Prostate gland (tissue), 2 donors: ENCODE results near the gene ATP13A3.

ENCODE experiments used
- POLR2AphosphoS5 ChIP-seq: sonication (generic); formaldehyde crosslinking; IDR thresholded peaks from one replicate; pipeline ENCODE4 v1.6.1; 2017; ENCODE audit warnings: antibody characterized with exemption
- TF ChIP-seq, protein P1 (sequence below), 4 experiments: fragments of 200-600 bp in 2 of 4; fragments of 450-650 bp in 2 of 4; sonication (generic) in 2 of 4; IDR thresholded peaks; 1 replicate in 3 of 4; 2 replicates in 1 of 4; pipeline ENCODE4 v1.5.1; 2016 to 2019; ENCODE audit warnings: antibody characterized with exemption in 4 of 4, mild to moderate bottlenecking in 2 of 4, moderate library complexity in 2 of 4

DNA sequence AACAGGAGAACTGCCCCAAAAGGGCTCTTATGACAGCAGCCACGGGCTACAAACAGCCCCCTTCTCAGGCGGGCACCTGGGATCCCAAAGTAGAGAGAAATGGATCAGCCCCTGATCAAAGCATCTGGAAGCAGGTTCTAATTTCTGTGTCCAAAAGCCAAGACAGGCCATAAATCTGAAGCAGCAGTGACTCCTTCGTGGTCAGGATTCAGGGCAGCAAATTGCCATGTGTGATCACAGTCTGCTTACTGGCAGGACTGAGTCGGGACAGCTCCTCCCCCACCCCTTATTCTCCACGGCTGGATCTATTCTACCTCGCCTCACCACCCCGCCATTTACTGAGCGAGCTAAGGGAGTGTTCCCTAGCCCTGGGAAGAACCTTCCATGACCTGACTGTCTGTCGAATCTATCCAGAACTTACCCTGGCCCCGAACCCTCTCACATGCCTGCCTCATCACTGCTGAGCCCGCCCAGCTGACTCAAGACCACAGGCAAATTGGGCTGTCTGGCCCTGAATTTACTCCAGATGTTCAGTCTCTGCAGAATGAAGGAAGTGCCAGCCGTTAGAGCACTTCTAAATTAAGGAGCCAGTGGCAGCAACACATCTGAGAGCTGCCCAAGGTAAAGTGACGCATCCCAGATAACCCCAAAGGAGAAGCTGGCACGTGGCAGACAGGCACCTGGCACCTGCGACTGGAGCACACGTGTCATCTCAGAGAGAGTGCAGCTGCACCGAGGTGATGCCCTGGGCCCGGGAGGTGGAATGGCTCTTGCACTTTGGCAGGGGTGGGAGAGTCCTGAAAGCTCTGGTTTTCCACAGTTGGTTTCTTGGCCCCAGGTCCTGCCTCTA is 118.6 kb downstream of the ATP13A3 start:
- TF ChIP-seq, protein P1, sequence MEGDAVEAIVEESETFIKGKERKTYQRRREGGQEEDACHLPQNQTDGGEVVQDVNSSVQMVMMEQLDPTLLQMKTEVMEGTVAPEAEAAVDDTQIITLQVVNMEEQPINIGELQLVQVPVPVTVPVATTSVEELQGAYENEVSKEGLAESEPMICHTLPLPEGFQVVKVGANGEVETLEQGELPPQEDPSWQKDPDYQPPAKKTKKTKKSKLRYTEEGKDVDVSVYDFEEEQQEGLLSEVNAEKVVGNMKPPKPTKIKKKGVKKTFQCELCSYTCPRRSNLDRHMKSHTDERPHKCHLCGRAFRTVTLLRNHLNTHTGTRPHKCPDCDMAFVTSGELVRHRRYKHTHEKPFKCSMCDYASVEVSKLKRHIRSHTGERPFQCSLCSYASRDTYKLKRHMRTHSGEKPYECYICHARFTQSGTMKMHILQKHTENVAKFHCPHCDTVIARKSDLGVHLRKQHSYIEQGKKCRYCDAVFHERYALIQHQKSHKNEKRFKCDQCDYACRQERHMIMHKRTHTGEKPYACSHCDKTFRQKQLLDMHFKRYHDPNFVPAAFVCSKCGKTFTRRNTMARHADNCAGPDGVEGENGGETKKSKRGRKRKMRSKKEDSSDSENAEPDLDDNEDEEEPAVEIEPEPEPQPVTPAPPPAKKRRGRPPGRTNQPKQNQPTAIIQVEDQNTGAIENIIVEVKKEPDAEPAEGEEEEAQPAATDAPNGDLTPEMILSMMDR (IDR thresholded peaks at IDR 0.05) = no peak
- TF ChIP-seq POLR2AphosphoS5 = no peak
